NCI-H1417 treated with DMSO at 0.1 percent for 48 hours (cell line): ENCODE measurements around the gene NRCAM.
"Not testable (repeated sequence)": the region's sequence is repeated elsewhere in the genome, so short reads cannot be mapped to it uniquely, and the experiment has no call there.

Experiments used
- DNase-seq: peaks from one replicate; lab custom pipeline; 2025; lab: John Stamatoyannopoulos, UW

Gene NRCAM

GRCh38 chr7:108395426-108395825, 60.8 kb downstream of the NRCAM start:
- no peak for DNase-seq

DNA sequence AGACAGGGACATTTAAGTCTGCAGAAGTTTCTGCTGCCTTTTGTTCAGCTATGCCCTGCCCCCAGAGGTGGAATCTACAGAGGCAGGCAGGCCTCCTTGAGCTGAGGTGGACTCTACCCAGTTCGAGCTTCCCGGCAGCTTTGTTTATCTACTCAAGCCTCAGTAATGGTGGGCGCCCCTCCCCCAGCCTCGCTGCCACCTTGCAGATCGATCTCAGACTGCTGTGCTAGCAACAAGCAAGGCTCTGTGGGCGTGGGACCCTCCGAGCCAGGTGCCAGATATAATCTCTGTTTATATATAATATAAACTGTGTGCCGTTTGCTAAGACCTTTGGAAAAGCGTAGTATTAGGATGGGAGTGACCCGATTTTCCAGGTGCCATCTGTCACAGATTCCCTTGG, 63.1 kb downstream of the NRCAM start:
- not testable (repeated sequence) for DNase-seq

GRCh38 chr7:108387686-108388085, 68.5 kb downstream of the NRCAM start:
- DNase-seq, result not testable (repeated sequence)

DNA sequence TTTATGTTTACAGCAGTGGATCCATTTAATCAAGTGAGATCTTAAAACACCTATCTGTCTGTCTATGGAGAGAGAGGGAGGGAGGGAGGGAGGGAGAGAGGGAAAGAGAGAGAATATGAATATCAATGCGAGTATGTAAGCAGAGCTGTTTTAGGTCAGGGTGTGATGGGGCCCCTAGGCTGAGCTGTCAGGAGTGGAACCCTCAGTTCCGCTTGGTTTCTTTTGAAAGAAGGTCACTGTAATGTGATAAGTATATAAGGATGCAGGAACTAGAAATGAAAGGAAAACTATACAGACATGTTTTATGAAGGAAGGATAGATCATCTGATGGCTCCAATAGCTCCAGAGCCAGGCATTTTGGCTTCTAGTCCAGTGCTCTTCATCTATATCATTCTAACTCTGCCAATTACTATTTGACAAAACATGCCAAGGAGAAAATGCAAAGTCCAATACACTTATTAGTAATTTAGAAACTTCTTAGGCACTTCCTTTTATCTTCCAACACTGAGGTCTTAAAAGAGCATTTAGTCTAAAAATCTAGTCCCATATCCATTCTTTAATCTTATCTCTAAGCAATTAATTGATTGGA, 70.3 kb downstream of the NRCAM start:
- no peak for DNase-seq

- no peak for DNase-seq
These were observed 71.3 kb downstream of the NRCAM start for GRCh38 chr7:108384716-108385483.

DNA sequence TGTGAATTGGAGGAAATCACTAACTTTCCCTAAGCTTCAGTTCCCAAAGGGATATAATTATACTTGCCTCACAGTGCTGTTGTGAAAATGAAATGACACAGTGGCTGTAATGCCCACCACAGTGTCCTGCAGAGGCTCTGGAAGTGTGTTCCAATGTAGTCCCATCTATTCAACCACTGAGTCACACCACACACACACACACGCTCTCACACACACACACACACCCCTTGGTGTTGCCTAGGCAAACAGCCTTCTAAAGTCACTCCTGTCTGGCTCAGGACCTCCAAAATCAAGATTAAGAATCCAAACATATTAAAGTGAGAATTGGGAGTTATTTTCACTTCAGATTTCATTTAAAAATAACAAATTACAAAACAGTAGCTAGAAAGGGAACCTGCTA, 73.3 kb downstream of the NRCAM start:
- DNase-seq, result no peak

- no peak for DNase-seq
These were observed 75.7 kb downstream of the NRCAM start for GRCh38 chr7:108380517-108380916.

DNA sequence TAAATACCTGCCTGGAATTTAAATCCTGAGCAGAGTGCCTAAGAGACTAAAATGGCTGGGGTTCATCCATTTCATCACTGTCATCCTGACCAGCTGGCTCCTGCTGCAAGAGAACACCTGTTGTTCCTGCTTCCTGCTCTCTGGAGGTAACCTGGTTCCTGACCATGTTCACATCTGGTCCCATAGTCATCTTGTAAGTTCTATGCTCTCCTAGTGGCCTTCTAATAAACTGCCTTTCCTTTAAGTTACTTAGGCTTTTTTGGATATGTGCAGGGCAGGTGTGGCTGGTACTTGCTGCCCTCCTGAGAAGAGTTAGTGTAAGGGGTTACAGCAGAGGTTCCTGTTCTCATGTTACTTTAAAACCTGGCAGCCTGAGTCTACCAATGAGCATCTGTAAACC, 80.0 kb downstream of the NRCAM start:
- no peak for DNase-seq

- DNase-seq, result no peak
These were observed 80.6 kb downstream of the NRCAM start for GRCh38 chr7:108375668-108376067.

DNA sequence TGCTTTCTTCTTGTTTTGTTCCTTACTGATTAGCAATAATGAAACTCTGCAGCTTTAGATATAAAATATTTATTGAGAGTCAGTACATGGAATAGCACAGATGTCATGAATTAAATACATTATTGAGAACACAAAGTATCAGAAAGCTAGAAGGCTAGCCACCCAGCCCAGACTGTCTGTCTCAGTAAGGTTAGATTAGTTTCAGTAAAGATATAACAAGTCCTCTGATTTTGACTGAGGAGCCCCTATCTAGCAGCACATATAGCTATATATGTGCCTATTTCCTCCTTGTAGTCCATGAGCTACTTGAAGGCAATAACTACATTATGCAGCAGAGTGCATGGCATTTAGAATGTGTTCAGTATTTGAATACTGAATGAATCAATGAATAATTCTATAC, 81.3 kb downstream of the NRCAM start:
- DNase-seq, result no peak

DNA sequence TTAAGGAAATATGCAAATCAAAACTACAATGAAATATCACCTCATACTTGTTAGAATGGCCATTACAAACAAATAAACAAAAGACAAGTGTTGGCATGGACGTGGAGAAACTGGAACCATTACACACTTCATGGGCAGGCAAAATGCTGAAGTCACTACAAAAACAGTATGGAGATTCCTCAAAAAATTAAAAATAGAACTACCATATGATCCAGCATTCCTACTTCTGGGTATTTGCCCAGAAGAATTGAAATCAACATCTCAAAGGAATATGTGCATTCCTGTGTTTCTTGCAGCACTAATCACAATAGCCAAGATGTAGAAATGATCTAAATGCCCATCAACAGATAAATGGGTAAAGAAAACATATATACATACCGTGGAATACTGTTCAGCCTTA, 83.6 kb downstream of the NRCAM start:
- no peak for DNase-seq

DNA sequence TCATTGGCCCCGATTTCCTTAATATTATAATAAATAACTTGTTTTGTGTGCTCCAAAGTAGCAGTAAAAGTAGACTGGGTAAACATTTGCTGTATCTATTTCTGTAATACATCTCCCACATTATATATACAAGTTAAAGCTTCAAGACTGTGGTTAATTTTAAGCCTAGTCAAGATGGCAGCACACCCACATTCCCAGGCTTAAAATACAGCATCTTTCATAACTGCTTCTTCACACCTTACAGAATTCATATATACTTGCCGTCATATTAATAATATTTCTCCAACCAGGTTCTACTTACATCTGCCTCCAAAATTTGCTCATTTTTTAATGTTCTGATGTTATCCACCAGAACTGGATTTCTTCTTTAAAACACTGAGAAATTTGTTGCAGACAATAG, 85.6 kb downstream of the NRCAM start:
- no peak for DNase-seq

GRCh38 chr7:108368466-108368865, 87.8 kb downstream of the NRCAM start:
- DNase-seq, result no peak

- no peak for DNase-seq
These were observed 88.3 kb downstream of the NRCAM start for GRCh38 chr7:108367946-108368345.

DNA sequence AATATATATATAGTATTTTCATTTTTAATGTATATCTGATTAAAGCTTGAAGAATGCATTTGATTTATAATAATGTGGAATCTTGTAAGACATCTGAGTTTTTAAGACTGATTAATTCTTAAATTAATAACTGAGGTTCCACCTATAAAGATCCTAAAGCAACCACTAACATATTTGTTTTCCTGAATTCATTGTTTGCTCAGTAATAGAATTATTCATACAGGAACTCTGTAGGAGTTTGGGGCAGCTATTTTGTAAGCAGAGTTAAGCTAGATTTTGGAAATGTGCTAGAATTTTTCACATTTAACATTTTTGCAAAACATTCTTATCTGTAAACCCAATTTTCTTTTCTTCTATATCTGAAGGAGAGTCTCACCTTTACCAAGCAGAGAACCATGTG, 88.9 kb downstream of the NRCAM start:
- no peak for DNase-seq

GRCh38 chr7:108363659-108364058, 92.6 kb downstream of the NRCAM start:
- no peak for DNase-seq

- no peak for DNase-seq
These were observed 96.0 kb downstream of the NRCAM start for GRCh38 chr7:108360058-108360800.

DNA sequence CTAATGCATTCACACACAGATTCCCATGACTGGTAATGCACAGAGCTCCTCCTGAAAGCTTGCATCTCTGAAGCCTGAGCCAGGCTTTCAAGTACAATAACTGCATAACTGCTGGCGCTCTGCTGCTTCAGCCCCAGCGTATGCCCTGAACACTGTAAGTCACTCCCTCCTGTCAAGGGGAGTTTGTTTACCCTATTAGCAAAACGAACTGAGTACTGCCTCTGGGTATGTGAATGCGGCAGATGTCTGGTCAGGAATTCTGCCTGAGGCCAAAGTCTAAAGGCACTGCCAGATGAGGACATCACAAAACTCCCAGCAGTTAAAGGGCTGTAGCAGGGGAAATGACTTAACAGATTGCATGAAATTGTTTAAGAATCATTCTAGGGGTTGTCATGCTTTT, 97.7 kb downstream of the NRCAM start:
- DNase-seq, result peak; percentile 73

DNA sequence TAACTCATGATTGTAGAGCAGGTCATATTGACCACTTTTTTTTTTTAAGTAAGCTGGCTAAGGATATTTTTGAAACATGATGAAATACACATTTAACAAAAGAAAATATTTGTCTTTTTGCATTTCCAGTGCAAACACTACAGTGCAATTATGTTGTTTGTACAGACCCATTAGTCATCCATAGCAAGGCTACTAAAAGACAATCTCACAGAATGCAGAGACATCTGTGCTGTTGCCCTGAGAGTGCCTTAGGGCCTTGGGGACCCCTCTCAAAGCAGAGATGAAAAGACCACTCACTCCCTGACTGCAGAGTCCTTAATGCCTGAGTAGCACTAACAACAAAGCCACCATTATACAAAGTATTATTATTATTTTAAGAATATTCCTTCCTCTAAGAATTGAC, 104.5 kb downstream of the NRCAM start:
- peak; percentile 80 for DNase-seq

- no peak for DNase-seq
These were observed 107.3 kb downstream of the NRCAM start for GRCh38 chr7:108348913-108349312.

GRCh38 chr7:108347616-108348015, 108.6 kb downstream of the NRCAM start:
- DNase-seq, result no peak

DNA sequence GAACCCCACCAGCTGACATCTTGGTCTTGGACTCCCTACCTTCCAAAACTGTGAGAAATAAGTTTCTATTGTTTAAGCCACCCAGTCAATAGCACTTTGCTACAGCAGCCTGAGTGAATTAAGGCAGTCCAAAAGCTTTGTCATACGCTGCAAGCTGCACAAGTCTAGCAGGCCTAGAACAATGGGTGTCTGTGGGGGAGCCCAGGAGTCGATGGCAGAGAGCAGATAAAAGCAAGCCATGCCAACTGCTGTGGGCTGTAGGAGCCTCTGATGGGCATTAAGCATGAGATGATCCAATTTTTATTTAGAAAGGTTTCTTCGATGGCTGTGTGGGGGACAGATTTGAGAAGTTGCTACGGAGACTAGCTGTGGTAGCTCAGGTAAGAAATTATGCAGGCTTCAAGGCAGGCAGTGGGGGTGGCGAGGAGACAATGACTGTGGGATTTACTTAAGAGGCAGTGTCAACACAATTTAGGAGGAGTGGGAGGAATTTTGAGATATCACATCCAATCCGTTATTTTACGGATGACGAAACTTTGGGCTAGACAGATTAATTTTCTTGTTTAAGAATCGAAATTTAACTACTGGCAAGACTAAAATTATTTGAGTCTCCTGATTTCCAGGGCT, 110.4 kb downstream of the NRCAM start:
- DNase-seq, result peak; percentile 60
